Uterus (tissue), 2 donors: ENCODE results near the gene ARHGEF26.

Experiments
- CTCF ChIP-seq, 4 experiments: fragments of 200-600 bp in 2 of 4; fragments of 450-650 bp in 2 of 4; sonication (generic) in 2 of 4; IDR thresholded peaks; one replicate each; pipeline ENCODE4 v1.5.1; 2016 to 2019; ENCODE audit warnings: antibody characterized with exemption in 4 of 4, mild to moderate bottlenecking in 2 of 4, moderate library complexity in 1 of 4
- POLR2A ChIP-seq, 2 donors: fragments of 450-650 bp; IDR thresholded peaks; one replicate each; pipeline ENCODE4 v1.6.1; 2016; ENCODE audit warnings: antibody characterized with exemption in 2 of 2, mild to moderate bottlenecking in 1 of 2, moderate library complexity in 1 of 2

- TF ChIP-seq CTCF (IDR thresholded peaks at IDR 0.05): no peak
- no peak for TF ChIP-seq POLR2A (IDR thresholded peaks at IDR 0.05)
Measured at GRCh38 chr3:154191520-154191919, 70.3 kb downstream of the ARHGEF26 start.
